NCI-H226 (cell line): Measurements from ENCODE around the gene GPHN.
"Not testable (repeated sequence)": the region's sequence is repeated elsewhere in the genome, so short reads cannot be mapped to it uniquely, and the experiment has no call there.

Source experiments
- DNase-seq: peaks from one replicate; pipeline ENCODE4 v3.0.0-alpha.2; 2015

GPHN gene

GRCh38 chr14:66696326-66696725 lies 188.4 kb downstream of the GPHN start:
- DNase-seq: no peak

- DNase-seq: no peak
Measured at GRCh38 chr14:66698503-66698902, 190.6 kb downstream of the GPHN start.

GRCh38 chr14:66701813-66702212 lies 193.9 kb downstream of the GPHN start:
- DNase-seq: no peak

GRCh38 chr14:66708267-66708666 lies 200.3 kb downstream of the GPHN start:
- DNase-seq: peak; percentile 21

GRCh38 chr14:66709291-66709690 lies 201.3 kb downstream of the GPHN start:
- peak; percentile 86 for DNase-seq

GRCh38 chr14:66714291-66714690 lies 206.3 kb downstream of the GPHN start:
- DNase-seq: not testable (repeated sequence)

- DNase-seq: not testable (repeated sequence)
Measured at GRCh38 chr14:66715313-66715712, 207.4 kb downstream of the GPHN start.

GRCh38 chr14:66716227-66716626 lies 208.3 kb downstream of the GPHN start:
- no peak for DNase-seq

GRCh38 chr14:66717561-66718140 lies 209.7 kb downstream of the GPHN start:
- no peak for DNase-seq

GRCh38 chr14:66724996-66725395 lies 217.0 kb downstream of the GPHN start:
- DNase-seq: no peak

- not testable (repeated sequence) for DNase-seq
Measured at GRCh38 chr14:66731298-66731697, 223.4 kb downstream of the GPHN start.

- DNase-seq: no peak
Measured at GRCh38 chr14:66735853-66736252, 227.9 kb downstream of the GPHN start.

GRCh38 chr14:66739826-66740225 lies 231.9 kb downstream of the GPHN start:
- DNase-seq: no peak

- no peak for DNase-seq
Measured at GRCh38 chr14:66745078-66745477, 237.1 kb downstream of the GPHN start.

- peak; percentile 5 for DNase-seq
Measured at GRCh38 chr14:66746316-66747006, 238.5 kb downstream of the GPHN start.

GRCh38 chr14:66752109-66752508 lies 244.2 kb downstream of the GPHN start:
- DNase-seq: no peak

GRCh38 chr14:66758031-66758613 lies 250.2 kb downstream of the GPHN start:
- no peak for DNase-seq

- DNase-seq: no peak
Measured at GRCh38 chr14:66772146-66772545, 264.2 kb downstream of the GPHN start.

- no peak for DNase-seq
Measured at GRCh38 chr14:66782853-66783252, 274.9 kb downstream of the GPHN start.

- DNase-seq: no peak
Measured at GRCh38 chr14:66790101-66790500, 282.2 kb downstream of the GPHN start.

GRCh38 chr14:66802962-66803361 lies 295.0 kb downstream of the GPHN start:
- no peak for DNase-seq

- DNase-seq: no peak
Measured at GRCh38 chr14:66804141-66804540, 296.2 kb downstream of the GPHN start.

- DNase-seq: no peak
Measured at GRCh38 chr14:66813636-66814035, 305.7 kb downstream of the GPHN start.

GRCh38 chr14:66815687-66816086 lies 307.7 kb downstream of the GPHN start:
- DNase-seq: no peak

GRCh38 chr14:66824251-66824650 lies 316.3 kb downstream of the GPHN start:
- DNase-seq: no peak
